ENCODE measurements around the gene GNG5.
A peak's percentile ranks its signal among the peaks of the same experiment; 100 is the strongest.

GNG5 gene

DNA sequence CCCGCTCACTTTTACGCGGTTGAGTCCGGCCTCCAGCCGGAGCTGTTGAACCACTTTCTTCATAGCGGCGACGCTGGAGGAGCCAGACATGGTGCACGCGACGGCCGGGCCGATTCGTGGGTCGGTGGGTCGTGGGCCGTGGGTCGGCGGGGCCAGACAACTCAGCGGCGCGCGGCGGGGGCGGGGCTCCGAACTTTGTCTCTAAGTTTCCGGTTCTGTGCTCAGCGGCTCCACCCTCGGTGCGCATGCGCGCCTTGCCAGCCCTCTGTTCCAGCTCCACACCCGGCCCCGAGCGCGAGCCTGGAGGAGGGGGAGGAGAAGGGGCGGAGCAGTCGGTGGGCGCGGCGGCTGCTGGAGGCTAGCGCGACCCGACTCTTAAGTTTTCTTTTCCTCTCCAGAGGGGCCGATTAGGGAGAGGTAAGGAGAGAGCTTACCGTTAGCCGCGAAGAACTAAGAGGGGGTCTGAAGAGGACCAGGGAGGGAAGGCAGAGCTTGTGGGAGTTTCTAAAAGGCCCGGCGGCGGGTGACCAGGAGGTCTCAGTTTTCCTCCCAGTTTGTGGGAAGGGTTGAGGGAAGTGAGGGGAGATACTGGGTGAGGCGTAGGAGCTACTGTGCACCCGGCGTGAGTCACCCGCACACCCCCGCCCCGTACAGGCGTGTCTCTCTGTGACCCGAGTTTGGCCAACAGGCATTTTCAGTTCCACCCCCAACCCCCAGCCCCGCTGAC is at the start of gene GNG5, which contains the start of gene SPATA1:
Gene GNG5 (minus strand): TSS at position 580 of the 727 bp plus-strand sequence. CDS start 490 bp downstream, at position 90.
Gene SPATA1 (plus strand): TSS at position 385 of the 727 bp plus-strand sequence. CDS start 9,974 bp downstream, outside the sequence.
- TF ChIP-seq, protein P1, sequence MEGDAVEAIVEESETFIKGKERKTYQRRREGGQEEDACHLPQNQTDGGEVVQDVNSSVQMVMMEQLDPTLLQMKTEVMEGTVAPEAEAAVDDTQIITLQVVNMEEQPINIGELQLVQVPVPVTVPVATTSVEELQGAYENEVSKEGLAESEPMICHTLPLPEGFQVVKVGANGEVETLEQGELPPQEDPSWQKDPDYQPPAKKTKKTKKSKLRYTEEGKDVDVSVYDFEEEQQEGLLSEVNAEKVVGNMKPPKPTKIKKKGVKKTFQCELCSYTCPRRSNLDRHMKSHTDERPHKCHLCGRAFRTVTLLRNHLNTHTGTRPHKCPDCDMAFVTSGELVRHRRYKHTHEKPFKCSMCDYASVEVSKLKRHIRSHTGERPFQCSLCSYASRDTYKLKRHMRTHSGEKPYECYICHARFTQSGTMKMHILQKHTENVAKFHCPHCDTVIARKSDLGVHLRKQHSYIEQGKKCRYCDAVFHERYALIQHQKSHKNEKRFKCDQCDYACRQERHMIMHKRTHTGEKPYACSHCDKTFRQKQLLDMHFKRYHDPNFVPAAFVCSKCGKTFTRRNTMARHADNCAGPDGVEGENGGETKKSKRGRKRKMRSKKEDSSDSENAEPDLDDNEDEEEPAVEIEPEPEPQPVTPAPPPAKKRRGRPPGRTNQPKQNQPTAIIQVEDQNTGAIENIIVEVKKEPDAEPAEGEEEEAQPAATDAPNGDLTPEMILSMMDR (IDR thresholded peaks at IDR 0.05; ENCODE audit: insufficient read depth, missing control alignments) = no peak
- FAIRE-seq (no peak), DNase-seq (ENCODE audit: insufficient read length, low spot score) (peak; percentile 75)

DNA sequence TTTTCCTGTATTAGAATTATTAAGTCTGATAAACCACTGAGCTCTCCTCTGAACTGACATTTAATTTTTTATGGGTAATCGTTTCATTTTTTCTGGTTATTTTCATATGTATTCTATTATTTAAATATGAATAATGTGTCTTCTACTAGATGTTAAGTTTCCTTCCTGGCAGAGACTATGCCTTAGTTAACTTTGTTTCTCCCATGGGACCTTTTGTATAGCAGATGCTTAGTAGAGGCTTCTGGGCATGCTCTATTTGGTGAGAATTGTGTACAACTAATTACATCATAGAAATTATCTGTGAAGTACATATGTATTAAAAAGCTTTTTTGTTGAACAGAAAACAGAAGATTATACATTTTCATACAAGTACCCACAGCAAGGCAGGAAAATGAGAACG is 44.4 kb upstream of the GNG5 start:
- TF ChIP-seq, protein P1 (IDR thresholded peaks at IDR 0.05; ENCODE audit: insufficient read depth, missing control alignments) = no peak
- FAIRE-seq (no peak), DNase-seq (ENCODE audit: insufficient read length, low spot score) (no peak)

DNA sequence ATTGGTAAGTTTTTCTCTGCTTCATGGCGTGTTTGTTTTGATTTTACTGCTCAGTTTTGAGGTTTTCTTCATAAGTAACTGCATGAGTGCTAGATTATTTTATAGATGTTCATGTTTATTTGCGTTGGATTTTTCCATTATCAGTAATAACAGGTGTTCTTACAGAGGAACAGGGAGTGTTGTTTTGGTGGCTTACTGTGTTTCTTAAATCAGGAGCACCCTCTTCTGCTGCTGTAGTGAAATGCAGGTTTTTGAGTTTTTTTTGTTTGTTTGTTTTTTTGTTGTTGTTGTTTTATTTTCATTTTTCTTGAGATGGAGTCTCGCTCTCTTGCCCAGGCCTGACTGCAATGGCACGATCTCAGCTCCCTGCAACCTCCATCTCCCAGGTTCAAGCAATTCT is 35.3 kb upstream of the GNG5 start:
- DNase-seq (ENCODE audit: insufficient read length, low spot score) (no peak), FAIRE-seq (no peak)
- TF ChIP-seq, protein P1 (IDR thresholded peaks at IDR 0.05; ENCODE audit: insufficient read depth, missing control alignments) = peak; percentile 42

DNA sequence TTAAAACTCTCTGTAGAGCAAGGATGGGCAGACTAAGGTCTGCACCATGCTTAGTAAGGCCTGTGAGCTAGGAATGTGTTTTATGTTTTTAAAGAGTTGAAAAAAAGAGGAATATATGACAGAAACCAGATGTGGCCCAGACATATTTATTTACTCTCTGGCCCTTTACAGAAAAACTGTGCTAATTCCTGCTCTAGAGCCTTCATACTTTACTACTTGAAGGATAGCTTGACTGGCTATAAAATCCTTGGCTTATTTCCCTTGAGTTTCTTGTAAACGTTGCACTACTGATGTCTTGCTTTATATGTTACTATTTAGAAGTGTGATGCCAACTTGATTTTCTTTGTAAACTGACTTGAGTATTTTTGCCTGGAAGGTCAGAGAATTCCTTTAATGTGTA is 34.4 kb upstream of the GNG5 start:
- FAIRE-seq = no peak
- TF ChIP-seq, protein P1 (IDR thresholded peaks at IDR 0.05; ENCODE audit: insufficient read depth, missing control alignments) = no peak
- no peak for DNase-seq (ENCODE audit: insufficient read length, low spot score)

DNA sequence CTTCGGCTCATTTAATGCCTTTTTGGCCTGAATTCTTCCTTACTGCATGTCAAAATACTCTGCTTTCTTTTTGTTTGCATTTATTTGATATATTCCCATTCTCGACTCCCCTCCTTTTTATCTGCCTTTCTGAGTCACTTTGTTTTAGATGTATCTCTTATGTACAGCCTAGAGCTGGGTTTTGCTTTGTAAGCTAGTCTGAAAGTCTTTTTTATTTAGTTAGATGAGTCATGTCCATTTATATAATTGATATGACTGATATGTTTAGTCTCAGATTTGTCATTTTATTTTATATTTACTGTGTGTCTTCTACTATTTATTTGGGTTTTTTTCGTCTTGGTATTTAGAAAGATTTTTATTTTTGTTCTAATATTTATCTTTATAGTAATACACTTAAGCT is 33.6 kb upstream of the GNG5 start:
- FAIRE-seq = no peak
- TF ChIP-seq, protein P1 (IDR thresholded peaks at IDR 0.05; ENCODE audit: insufficient read depth, missing control alignments) = no peak
- no peak for DNase-seq (ENCODE audit: insufficient read length, low spot score)

DNA sequence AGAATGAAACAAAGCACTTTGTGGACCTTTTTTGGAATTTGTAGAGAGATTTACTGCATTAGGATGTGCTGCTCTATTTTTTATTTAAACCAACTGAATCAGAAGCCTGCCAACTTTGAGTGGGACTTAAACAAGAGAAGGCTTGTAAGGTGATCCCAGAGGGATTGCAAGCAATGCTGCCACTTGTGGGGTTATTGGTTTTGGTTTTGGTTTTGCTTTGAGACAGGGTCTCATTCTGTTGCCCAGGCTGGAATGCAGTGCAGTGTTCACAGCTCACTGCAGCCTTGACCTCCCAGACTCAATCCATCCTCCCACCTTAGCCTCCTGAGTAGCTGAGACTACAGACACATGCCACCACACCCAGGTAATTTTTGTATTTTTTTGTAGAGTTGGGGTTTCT is 32.2 kb upstream of the GNG5 start:
- TF ChIP-seq, protein P1 (IDR thresholded peaks at IDR 0.05; ENCODE audit: insufficient read depth, missing control alignments) = no peak
- FAIRE-seq = no peak
- DNase-seq (ENCODE audit: insufficient read length, low spot score) = no peak

DNA sequence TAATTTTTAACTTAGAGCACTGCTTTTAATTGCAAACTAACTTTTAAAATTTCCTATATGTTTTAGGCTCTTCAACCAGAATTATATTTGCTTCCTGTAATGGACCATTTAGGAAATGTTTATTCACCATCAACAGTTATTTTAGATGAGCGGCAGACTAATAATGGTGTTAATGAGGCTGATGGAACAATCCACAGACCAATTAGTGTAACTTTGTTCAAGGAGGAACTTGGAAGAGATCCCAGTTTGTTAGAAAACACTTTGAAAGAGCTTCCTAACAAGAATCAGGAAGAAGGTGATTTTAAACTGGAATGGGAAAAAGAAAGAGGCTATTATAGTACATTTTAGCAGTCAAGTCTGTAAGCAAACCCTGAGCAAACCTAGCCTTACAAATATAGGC is 19.4 kb upstream of the GNG5 start:
- DNase-seq (ENCODE audit: insufficient read length, low spot score) = no peak
- TF ChIP-seq, protein P1 (IDR thresholded peaks at IDR 0.05; ENCODE audit: insufficient read depth, missing control alignments) = no peak
- FAIRE-seq = no peak

Data from D721Med (cell line).